Measurements from ENCODE around the gene ROR1.

GRCh38 chr1:63874278-63874880 lies 100.6 kb downstream of the ROR1 start:
- no peak for TF ChIP-seq POLR2A (IDR thresholded peaks at IDR 0.05)
- TF ChIP-seq, protein P1, sequence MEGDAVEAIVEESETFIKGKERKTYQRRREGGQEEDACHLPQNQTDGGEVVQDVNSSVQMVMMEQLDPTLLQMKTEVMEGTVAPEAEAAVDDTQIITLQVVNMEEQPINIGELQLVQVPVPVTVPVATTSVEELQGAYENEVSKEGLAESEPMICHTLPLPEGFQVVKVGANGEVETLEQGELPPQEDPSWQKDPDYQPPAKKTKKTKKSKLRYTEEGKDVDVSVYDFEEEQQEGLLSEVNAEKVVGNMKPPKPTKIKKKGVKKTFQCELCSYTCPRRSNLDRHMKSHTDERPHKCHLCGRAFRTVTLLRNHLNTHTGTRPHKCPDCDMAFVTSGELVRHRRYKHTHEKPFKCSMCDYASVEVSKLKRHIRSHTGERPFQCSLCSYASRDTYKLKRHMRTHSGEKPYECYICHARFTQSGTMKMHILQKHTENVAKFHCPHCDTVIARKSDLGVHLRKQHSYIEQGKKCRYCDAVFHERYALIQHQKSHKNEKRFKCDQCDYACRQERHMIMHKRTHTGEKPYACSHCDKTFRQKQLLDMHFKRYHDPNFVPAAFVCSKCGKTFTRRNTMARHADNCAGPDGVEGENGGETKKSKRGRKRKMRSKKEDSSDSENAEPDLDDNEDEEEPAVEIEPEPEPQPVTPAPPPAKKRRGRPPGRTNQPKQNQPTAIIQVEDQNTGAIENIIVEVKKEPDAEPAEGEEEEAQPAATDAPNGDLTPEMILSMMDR (IDR thresholded peaks at IDR 0.05) = no peak

Data from thyroid gland (tissue), 4 donors.